ENCODE results near the gene STX10.

The STX10 gene

DNA sequence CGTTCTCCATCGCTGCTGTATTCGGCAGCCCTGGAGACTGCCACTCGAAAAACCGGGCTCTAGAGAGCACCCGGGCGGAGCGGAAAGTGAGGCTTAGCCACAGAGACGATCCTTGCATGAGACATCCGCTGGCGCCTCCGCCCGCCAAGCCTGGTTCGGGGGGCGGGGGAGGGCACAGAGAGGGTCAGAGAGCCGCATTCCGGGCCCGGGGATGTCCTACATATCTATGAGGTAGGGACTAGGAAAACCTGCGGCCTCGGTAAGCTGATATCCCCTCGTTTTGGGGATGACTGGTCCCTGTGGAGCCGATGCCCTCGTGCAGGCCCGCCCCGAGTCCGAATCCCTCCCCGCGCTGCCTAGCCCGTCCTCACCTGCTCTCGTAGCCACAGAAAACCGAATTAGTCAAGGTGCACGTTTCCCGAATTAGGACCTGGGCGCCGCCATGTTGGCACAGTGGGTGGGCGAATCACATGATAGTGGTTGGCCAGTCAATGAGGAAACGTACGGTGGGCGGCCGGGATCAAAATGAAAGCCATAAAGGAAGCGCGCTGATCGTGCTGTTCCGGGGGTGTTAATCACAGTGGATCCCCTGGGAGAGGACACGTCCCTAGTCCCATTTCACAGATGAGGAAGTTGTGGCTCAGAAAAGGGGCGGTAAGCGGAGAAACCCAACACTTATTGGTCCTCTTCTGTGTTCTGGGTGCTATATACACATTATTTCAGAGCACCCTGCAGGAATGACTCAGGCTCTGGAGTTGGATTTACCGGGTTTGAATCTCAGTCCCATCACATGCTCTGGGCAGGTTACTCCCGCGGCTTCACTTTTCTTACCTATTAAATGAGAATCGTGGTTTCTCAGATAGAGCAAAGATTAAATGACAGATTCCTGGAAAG lies 33.6 kb downstream of the STX10 start, which contains the start of gene TRMT1:
Gene TRMT1, minus strand, starts transcription at position 459 of the 894 bp plus-strand sequence. Its CDS starts 341 bp downstream, at position 118.
- TF ChIP-seq, protein P1, sequence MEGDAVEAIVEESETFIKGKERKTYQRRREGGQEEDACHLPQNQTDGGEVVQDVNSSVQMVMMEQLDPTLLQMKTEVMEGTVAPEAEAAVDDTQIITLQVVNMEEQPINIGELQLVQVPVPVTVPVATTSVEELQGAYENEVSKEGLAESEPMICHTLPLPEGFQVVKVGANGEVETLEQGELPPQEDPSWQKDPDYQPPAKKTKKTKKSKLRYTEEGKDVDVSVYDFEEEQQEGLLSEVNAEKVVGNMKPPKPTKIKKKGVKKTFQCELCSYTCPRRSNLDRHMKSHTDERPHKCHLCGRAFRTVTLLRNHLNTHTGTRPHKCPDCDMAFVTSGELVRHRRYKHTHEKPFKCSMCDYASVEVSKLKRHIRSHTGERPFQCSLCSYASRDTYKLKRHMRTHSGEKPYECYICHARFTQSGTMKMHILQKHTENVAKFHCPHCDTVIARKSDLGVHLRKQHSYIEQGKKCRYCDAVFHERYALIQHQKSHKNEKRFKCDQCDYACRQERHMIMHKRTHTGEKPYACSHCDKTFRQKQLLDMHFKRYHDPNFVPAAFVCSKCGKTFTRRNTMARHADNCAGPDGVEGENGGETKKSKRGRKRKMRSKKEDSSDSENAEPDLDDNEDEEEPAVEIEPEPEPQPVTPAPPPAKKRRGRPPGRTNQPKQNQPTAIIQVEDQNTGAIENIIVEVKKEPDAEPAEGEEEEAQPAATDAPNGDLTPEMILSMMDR (IDR thresholded peaks at IDR 0.05; ENCODE audit: extremely low read depth, insufficient read depth, missing control alignments), result no peak
- in situ Hi-C loops (cut with MboI; ENCODE audit: low pct_unique_long_range_greater_than_20kb, low sequenced_read_pairs, unreplicated experiment), result no loop called here
- peak; percentile 94 for DNase-seq (ENCODE audit: low spot score)

DNA sequence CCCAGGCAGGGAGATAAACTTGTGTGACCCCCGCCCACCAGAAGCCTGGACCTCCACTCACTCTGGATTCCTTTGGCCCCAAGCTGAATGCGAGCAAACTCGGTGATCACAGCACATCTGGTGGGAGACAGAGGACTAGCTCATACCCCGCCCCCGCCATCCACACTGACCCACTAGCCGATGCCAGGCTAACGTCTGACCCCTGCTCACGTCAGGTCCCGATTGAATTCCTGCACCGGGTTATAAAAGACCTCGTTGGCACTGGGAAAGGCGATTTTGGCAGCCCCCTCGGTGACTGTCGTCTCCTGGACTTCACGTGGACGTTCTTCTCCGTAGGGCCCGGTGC lies 34.3 kb downstream of the STX10 start:
- TF ChIP-seq, protein P1 (IDR thresholded peaks at IDR 0.05; ENCODE audit: extremely low read depth, insufficient read depth, missing control alignments), result no peak
- in situ Hi-C loops (cut with MboI; ENCODE audit: low pct_unique_long_range_greater_than_20kb, low sequenced_read_pairs, unreplicated experiment), result no loop called here
- DNase-seq (ENCODE audit: low spot score), result no peak

DNA sequence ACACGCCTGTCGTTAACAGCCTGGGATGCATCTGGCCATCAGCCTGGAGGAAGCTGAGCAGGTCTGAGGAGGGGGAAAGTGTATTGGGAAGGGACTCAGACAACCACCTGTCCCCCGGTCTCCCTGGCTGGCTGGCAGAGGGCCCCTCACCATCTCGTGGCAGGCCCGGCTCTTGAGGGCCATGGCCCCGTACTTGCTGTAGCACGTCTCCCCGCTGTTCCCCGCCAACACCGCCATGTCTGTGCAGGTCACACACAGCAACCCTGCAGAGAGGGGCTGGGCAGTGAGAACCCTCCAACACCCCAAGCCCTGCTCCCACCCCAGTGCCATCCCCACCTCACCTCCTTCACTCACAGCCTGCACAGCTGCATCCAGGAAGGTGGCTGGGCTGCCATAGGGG lies 37.6 kb downstream of the STX10 start:
- no peak for DNase-seq (ENCODE audit: low spot score)
- TF ChIP-seq, protein P1 (IDR thresholded peaks at IDR 0.05; ENCODE audit: extremely low read depth, insufficient read depth, missing control alignments), result no peak
- in situ Hi-C loops (cut with MboI; ENCODE audit: low pct_unique_long_range_greater_than_20kb, low sequenced_read_pairs, unreplicated experiment), result no loop called here

DNA sequence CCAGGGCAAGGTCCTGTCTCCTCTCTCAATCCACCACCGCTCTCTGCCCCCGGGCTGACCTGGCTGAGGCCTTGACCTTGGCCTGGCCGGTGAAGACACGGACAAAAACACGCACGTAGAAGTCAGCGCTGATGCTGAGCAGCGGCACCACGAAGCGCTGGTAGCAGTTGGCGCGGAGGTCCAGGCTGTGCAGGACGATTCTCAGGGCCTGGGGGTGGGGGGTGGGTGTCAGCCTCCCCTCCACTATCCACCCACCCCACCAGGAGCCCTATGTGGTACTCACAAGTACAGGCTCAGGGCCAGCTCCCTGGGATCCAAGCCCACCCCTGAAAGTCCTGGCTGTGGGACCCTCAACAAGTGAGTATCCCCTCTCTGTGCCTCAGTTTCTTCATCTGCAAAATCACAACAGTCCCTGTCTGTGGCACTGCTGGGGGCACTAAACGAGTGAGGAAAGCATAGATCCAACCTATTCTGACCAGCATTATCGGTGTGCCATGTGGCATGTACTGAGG lies 40.0 kb downstream of the STX10 start:
- TF ChIP-seq, protein P1 (IDR thresholded peaks at IDR 0.05; ENCODE audit: extremely low read depth, insufficient read depth, missing control alignments), result no peak
- in situ Hi-C loops (cut with MboI; ENCODE audit: low pct_unique_long_range_greater_than_20kb, low sequenced_read_pairs, unreplicated experiment), result no loop called here
- no peak for DNase-seq (ENCODE audit: low spot score)

DNA sequence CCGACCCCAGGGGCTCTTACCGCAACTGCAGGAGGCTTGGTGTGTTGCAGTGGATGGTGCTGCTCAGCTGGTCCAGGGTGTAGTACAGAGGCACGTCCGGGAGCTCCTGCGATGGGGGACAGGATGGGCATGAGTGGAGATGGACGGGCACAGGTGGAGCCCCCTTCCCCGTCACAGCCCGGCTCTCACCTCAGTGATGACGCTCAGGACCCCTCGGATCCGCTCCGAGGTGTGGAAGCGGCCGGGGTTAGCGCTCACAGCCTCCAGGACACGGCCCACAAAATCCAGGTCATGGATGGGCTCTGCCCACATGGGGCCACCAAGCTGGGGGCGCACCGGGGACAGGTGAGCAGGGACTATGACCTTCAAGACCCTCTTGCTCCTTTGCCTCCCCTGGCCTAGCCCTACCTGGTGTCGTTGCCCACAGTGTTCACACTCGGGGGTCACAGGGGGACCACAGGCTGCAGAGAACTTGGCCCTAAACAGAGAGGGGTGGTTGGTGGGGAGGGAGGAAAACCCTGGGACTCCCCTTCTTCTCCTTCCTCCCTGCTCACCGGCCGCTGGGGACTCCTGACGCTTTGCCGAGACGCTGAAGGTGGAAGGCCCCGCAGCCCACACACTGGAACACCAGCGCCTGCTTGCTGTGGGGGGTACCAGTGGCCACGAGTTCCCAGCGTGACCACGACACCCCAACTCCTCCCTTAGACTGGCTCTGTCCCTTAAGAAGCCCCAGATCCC lies 40.6 kb downstream of the STX10 start:
- DNase-seq (ENCODE audit: low spot score), result no peak
- in situ Hi-C loops (cut with MboI; ENCODE audit: low pct_unique_long_range_greater_than_20kb, low sequenced_read_pairs, unreplicated experiment), result no loop called here
- TF ChIP-seq, protein P1 (IDR thresholded peaks at IDR 0.05; ENCODE audit: extremely low read depth, insufficient read depth, missing control alignments), result no peak

DNA sequence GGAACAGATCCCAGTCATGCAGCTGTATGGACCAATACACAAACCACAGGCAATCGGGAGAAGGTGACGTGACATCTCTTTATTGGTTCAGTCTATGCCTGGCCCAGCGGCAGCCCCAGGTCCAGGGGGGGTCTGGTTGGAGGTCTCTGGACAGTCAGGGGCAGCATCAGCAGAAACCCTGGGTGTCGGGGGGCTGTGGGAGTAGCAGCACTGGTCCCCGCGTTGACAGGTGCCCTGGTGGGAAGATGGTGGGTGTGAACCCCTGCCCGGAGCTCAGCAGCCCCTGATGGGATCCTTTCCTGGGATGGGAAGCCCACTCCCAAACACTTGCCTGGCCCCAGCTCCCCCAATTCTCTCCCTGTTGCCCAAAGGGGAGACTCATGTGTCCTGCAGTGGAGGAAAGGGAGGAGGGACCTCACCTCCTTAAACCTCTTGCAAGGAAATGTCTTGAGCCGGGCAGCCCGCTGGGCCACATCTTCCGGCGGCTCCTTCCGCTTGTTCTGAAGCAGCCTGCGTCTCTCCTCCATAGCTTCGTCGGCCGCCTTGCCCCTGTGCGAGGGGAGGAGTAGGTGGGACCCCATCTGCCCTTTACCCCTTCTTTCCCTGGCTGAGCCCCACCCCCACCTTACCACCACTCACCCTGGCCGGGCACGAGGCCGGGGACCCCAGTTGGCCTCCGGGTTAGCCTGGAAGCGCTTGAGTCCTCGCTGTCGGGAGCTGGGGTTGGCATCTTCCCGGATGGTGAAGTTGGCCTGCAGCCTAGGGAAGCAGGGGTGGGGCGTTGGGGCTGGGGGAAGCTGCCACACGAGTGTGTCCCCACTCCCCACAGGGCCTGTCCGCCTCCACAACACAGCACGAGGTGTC lies 45.1 kb downstream of the STX10 start:
- DNase-seq (ENCODE audit: low spot score), result no peak
- in situ Hi-C loops (cut with MboI; ENCODE audit: low pct_unique_long_range_greater_than_20kb, low sequenced_read_pairs, unreplicated experiment), result no loop called here
- TF ChIP-seq, protein P1 (IDR thresholded peaks at IDR 0.05; ENCODE audit: extremely low read depth, insufficient read depth, missing control alignments), result no peak
